HCT116 (cell line): Measurements from ENCODE around the gene ENTREP1. TPM values are rescaled to one million over a fixed set of nuclear protein-coding genes. Genes with fewer than 3 reads are reported as not detected.

ENCODE experiments used
- ATAC-seq: fragments of 200-7000 bp; cut with Tn5 transposase; 2 replicates; pipeline ENCODE4 v1.9.1; 2020; ENCODE audit warnings: mild to moderate bottlenecking, moderate library complexity
- BruUV-seq: library from RNA; stranded (reverse); fragments of 400-500 nt; replicated peaks from 2 replicates; lab custom pipeline; 2021; lab: Mats Ljungman, UMichigan
- CTCF ChIA-PET: fragments of 300-600 bp; sonication (Branson Sonifier 250); formaldehyde crosslinking; loops from one replicate; lab custom pipeline; 2021; ENCODE audit warnings: antibody characterized with exemption; lab: Charles Lee
- POLR2A ChIA-PET: fragments of 300-600, 350-600 bp; sonication (Branson Sonifier 250); formaldehyde crosslinking; loops from one replicate; lab custom pipeline; 2021; ENCODE audit warnings: antibody characterized with exemption; lab: Charles Lee
- RAD21 ChIA-PET, 2 experiments: fragments of 300-600 bp; sonication (Branson Sonifier 250); formaldehyde crosslinking; loops; one replicate each; lab custom pipeline; 2023; ENCODE audit warnings: low total read pairs in 2 of 2; ENCODE audit not compliant: uncharacterized antibody in 2 of 2, unreplicated experiment in 2 of 2, low non-redundant PET in 1 of 2; lab: Charles Lee
- DNase-seq: peaks from one replicate; pipeline ENCODE4 v3.0.0-alpha.2; 2010; ENCODE audit warnings: low read depth, low spot score
- H2AFZ ChIP-seq: fragments of 200-600 bp; shearing (Covaris generic), sonication (generic); 2 replicates; pipeline ENCODE4 v1.6.1; 2017; ENCODE audit warnings: low read depth, mixed run types, mixed read lengths, antibody characterized with exemption, low read length; ENCODE audit not compliant: poor library complexity, severe bottlenecking
- H3K27ac ChIP-seq: 2 replicates; pipeline ENCODE4 v1.5.1; 2012; ENCODE audit warnings: low read depth, low read length
- H3K27me3 ChIP-seq: fragments of 200-600 bp; sonication (generic); 2 replicates; pipeline ENCODE4 v1.6.1; 2016; ENCODE audit warnings: mixed run types, low read length, mixed read lengths; ENCODE audit not compliant: insufficient read depth
- H3K36me3 ChIP-seq, 2 experiments: fragments of 200-500 bp in 1 of 2; fragments of 200-600 bp in 1 of 2; sonication (Bioruptor generic) in 1 of 2; sonication (generic) in 1 of 2; 2 replicates each; pipeline versions ENCODE4 v1.5.1 to v1.6.1; 2014 to 2016; ENCODE audit warnings: low read length in 2 of 2, inconsistent platforms in 1 of 2, mixed read lengths in 1 of 2, mixed run types in 1 of 2; ENCODE audit not compliant: insufficient read depth in 2 of 2, control insufficient read depth in 1 of 2
- H3K4me1 ChIP-seq, 2 experiments: fragments of 200-600 bp in 1 of 2; sonication (generic) in 1 of 2; 2 replicates each; pipeline versions ENCODE4 v1.5.1 to v1.6.1; 2012 to 2017; ENCODE audit warnings: low read length in 2 of 2, inconsistent platforms in 1 of 2, mild to moderate bottlenecking in 1 of 2, mixed read lengths in 1 of 2, mixed run types in 1 of 2, moderate library complexity in 1 of 2; ENCODE audit not compliant: insufficient read depth in 2 of 2, control insufficient read depth in 1 of 2
- H3K4me2 ChIP-seq: fragments of 200-600 bp; sonication (generic); 2 replicates; pipeline ENCODE4 v1.6.1; 2017; ENCODE audit warnings: mixed run types, low read length, mixed read lengths
- H3K4me3 ChIP-seq, 2 experiments: fragments of 200-600 bp in 1 of 2; sonication (generic) in 1 of 2; replicated peaks in 1 of 2; 2 replicates each; pipeline ENCODE4 v1.5.1; 2011 to 2016; ENCODE audit warnings: low read length in 2 of 2, control low read depth in 1 of 2, low read depth in 1 of 2, mild to moderate bottlenecking in 1 of 2, mixed read lengths in 1 of 2, mixed run types in 1 of 2
- H3K79me2 ChIP-seq: fragments of 200-600 bp; sonication (generic); 2 replicates; pipeline ENCODE4 v1.6.1; 2017; ENCODE audit warnings: mild to moderate bottlenecking, mixed run types, low read length, moderate library complexity, mixed read lengths; ENCODE audit not compliant: insufficient read depth
- H3K9ac ChIP-seq: fragments of 200-600 bp; sonication (generic); 2 replicates; pipeline ENCODE4 v1.6.1; 2016; ENCODE audit warnings: low read length, mixed read lengths
- H3K9me2 ChIP-seq: fragments of 200-600 bp; sonication (generic), shearing (Covaris generic); 2 replicates; pipeline ENCODE4 v1.6.1; 2017; ENCODE audit warnings: mixed run types, mild to moderate bottlenecking, moderate library complexity; ENCODE audit not compliant: insufficient read depth
- H3K9me3 ChIP-seq, 2 experiments: fragments of 200-500 bp in 1 of 2; fragments of 200-600 bp in 1 of 2; sonication (Bioruptor generic) in 1 of 2; sonication (generic) in 1 of 2; 2 replicates each; pipeline ENCODE4 v1.6.1; 2014 to 2017; ENCODE audit warnings: low read length in 2 of 2, mixed read lengths in 2 of 2, inconsistent platforms in 1 of 2, low read depth in 1 of 2, mild to moderate bottlenecking in 1 of 2, mixed run types in 1 of 2, moderate library complexity in 1 of 2; ENCODE audit not compliant: control insufficient read depth in 1 of 2, insufficient read depth in 1 of 2
- H4K20me1 ChIP-seq: fragments of 200-600 bp; sonication (generic), shearing (Covaris generic); 2 replicates; pipeline ENCODE4 v1.6.1; 2017; ENCODE audit warnings: mixed run types, mild to moderate bottlenecking, moderate library complexity; ENCODE audit not compliant: insufficient read depth
- CEBPB ChIP-seq: IDR thresholded peaks from 2 replicates; pipeline ENCODE4 v1.6.1; 2012; ENCODE audit warnings: low read depth
- EGR1 ChIP-seq: IDR thresholded peaks from 2 replicates; pipeline ENCODE4 v1.6.1; 2012; ENCODE audit warnings: low read depth
- ELF1 ChIP-seq: IDR thresholded peaks from 2 replicates; pipeline ENCODE4 v1.6.1; 2012; ENCODE audit warnings: low read depth, borderline replicate concordance
- EZH2 ChIP-seq: fragments of 200-600 bp; sonication (generic); IDR thresholded peaks from 2 replicates; pipeline ENCODE4 v1.6.1; 2017; ENCODE audit warnings: antibody characterized with exemption, mixed run types
- EZH2phosphoT487 ChIP-seq: fragments of 200-600 bp; IDR thresholded peaks from 2 replicates; pipeline ENCODE4 v1.6.1; 2018; ENCODE audit warnings: antibody characterized with exemption, borderline replicate concordance
- FOSL1 ChIP-seq: IDR thresholded peaks from 2 replicates; pipeline ENCODE4 v1.6.1; 2012; ENCODE audit warnings: low read depth
- JUND ChIP-seq: IDR thresholded peaks from 2 replicates; pipeline ENCODE4 v1.6.1; 2012
- MAX ChIP-seq: IDR thresholded peaks from 2 replicates; pipeline ENCODE4 v1.6.1; 2012
- POLR2A ChIP-seq: IDR thresholded peaks from 2 replicates; pipeline ENCODE4 v1.7.0; 2011; ENCODE audit warnings: borderline replicate concordance; ENCODE audit not compliant: insufficient read depth, insufficient read length; ENCODE audit errors: extremely low read depth
- SP1 ChIP-seq: IDR thresholded peaks from 2 replicates; pipeline ENCODE4 v1.6.1; 2012; ENCODE audit warnings: low read depth
- SRF ChIP-seq: IDR thresholded peaks from 2 replicates; pipeline ENCODE4 v1.6.1; 2012; ENCODE audit warnings: low read depth
- ZBTB33 ChIP-seq: IDR thresholded peaks from 2 replicates; pipeline ENCODE4 v1.6.1; 2011; ENCODE audit warnings: mild to moderate bottlenecking, low read length, moderate library complexity; ENCODE audit not compliant: insufficient replicate concordance; ENCODE audit errors: extremely low read depth
- intact Hi-C: fragments of 100-400 bp; cut with micrococcal nuclease; formaldehyde crosslinking; loops from 2 replicates; pipeline ENCODE4 v1.10.0; 2022
- total RNA-seq: library from RNA; stranded (reverse); gene quantifications from one replicate; pipeline ENCODE4 v1.2.1, GENCODE V29; 2021; ENCODE audit not compliant: unreplicated experiment

Gene ENTREP1
- total RNA-seq, 1 experiment from 2014 or later, result 1.1 TPM

DNA sequence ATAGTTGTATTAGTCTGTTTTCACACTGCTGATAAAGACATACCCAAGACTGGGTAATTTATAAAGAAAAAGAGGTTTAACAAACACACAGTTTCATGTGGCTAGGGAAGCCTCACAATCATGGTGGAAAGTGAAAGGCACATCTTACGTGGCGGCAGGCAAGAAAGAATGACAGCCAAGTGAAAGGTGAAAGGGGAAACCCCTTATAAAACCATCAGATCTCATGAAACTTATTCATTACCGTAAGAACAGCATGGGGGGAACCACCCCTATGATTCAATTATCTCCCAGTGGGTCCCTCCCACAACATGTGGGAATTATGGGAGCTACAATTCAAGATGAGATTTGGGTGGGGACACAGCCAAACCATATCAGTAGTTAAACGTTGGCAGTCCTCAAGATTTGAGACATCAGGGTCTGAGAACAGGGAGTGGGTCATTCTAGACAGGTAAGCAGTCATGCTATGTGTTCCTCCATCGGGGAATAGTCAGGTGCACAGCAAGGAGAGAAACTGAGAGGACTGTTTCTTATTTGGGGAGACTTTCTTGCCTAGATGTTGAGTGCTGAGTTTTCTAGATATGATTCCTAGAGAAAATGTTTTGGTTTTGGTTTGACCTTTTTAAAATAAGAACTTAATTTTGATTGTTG is 45.8 kb upstream of the ENTREP1 start:
- Histone ChIP-seq H3K79me2 (no peaks in the 10 kb centered on the region), H3K4me2 (no peak overlapping the region), H3K9me3 (no peaks in the 10 kb centered on the region), H3K4me1 (peaks cover 0 to 4% of the 10 kb centered on the region in 2 experiments; a peak in 2 of 4 replicates)
- POLR2A ChIA-PET, result no interaction called here
- TF ChIP-seq POLR2A (no peak), ELF1 (no peak), EGR1 (no peak), CEBPB (no peak), MAX (no peak), JUND (no peak), SRF (no peak), EZH2phosphoT487 (no peak)
- TF ChIP-seq, all 23 proteins: peak for 0
- no peak overlapping the region for H3K9ac ChIP-seq
- no TSS peak for BruUV-seq
- H3K27ac ChIP-seq, result no peak overlapping the region
- H3K9me2 ChIP-seq, result no peaks in the 10 kb centered on the region
- ChIA-PET CTCF (no interaction called here), RAD21 (no interaction called here)
- H3K4me3 ChIP-seq, result no peak overlapping the region
- no peak overlapping the region for H2AFZ ChIP-seq
- H3K36me3 ChIP-seq, result no peaks in the 10 kb centered on the region
- H4K20me1 ChIP-seq, result no peaks in the 10 kb centered on the region
- intact Hi-C loops, result no loop called here
- ATAC-seq (no peak), DNase-seq (no peak)
- no peaks in the 10 kb centered on the region for H3K27me3 ChIP-seq

- Histone ChIP-seq H3K4me2 (no peak overlapping the region), H3K27me3 (no peaks in the 10 kb centered on the region)
- no peak for ATAC-seq
- RAD21 ChIA-PET, result no interaction called here
- TF ChIP-seq ELF1 (no peak), POLR2A (no peak), JUND (no peak), EZH2 (no peak), MAX (no peak), CEBPB (no peak), FOSL1 (no peak), ZBTB33 (no peak), SP1 (no peak)
- TF ChIP-seq, all 23 proteins: peak for 0
- Histone ChIP-seq H3K36me3 (no peaks in the 10 kb centered on the region), H3K9ac (no peak overlapping the region), H2AFZ (no peak overlapping the region), H4K20me1 (no peaks in the 10 kb centered on the region), H3K27ac (no peak overlapping the region), H3K4me3 (no peak overlapping the region), H3K9me3 (no peaks in the 10 kb centered on the region), H3K4me1 (peaks cover 0 to 4% of the 10 kb centered on the region in 2 experiments; a peak in 2 of 4 replicates), H3K79me2 (no peaks in the 10 kb centered on the region), H3K9me2 (no peaks in the 10 kb centered on the region)
- ChIA-PET CTCF (no interaction called here), POLR2A (no interaction called here)
- intact Hi-C loops, result no loop called here
- BruUV-seq, result no TSS peak
- DNase-seq, result no peak
These were observed 45.3 kb upstream of the ENTREP1 start for GRCh38 chr9:69279733-69280132.
